Measurements from ENCODE around the gene MTPN. TPM values are rescaled to one million over a fixed set of nuclear protein-coding genes. Genes with fewer than 3 reads are reported as not detected.

The MTPN gene
- total RNA-seq, 2 donors from 2014 or later, result 104 to 193 TPM

- peak overlapping the region; percentile 94 for H3K27ac Mint-ChIP-seq
- peaks cover 3% of the 10 kb centered on the region for H3K36me3 Mint-ChIP-seq (ENCODE audit: low read depth)
- ATAC-seq, result no peak
Measured at GRCh38 chr7:135977742-135978066, 545 bp upstream of the MTPN start.

DNA sequence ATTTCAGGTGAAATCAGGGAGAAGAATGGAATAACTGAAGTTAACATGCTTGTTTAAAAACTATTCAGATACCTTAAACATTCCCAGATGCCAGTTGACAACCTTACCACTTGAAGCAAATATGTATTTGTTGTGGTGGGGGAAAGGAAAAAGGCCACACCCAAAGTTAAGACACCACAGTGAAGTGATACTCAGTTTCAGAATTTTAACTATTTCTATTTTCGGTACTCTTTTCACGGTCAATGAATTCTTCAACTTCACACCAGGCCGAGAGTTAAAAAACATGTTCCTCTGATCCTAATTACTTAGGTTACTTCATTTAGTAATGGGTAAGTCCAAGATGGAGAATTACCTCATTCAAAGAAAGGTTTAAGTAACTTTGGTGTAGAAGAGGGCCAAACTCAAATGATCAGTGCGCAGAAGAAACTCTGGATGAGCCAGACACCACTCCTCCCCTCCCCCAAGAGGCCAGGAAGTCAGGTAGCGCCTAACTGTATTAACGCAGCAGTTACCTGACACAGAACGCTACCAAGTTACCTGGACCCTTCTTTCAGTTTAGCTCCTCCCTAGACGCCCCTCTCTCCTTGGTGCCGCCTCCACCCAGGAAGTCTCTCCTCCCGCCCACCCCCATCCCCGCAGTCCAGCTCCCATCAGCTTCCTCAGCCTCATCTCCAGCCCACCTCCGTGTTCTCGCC is 700 bp downstream of the MTPN start:
- Mint-ChIP-seq H3K4me1 (peaks cover 51% of the 10 kb centered on the region), H3K36me3 (ENCODE audit: low read depth) (peaks cover 6% of the 10 kb centered on the region), H3K27me3 (no peaks in the 10 kb centered on the region), H3K4me3 (peak overlapping the region; percentile 89), H3K27ac (peak overlapping the region; percentile 94)
- DNase-seq, result peak; percentile 20 to 37 (median 20)
- peak; percentile 22 for ATAC-seq
- no peaks in the 10 kb centered on the region for H3K9me3 ChIP-seq (ENCODE audit: control insufficient read depth, low read length, poor library complexity, severe bottlenecking)

More at GRCh38 chr7:135977742-135978066, 545 bp upstream of the MTPN start:
- no peak for DNase-seq
- Mint-ChIP-seq H3K27me3 (no peaks in the 10 kb centered on the region), H3K4me3 (peak overlapping the region; percentile 89), H3K4me1 (peaks cover 57% of the 10 kb centered on the region)
- no peaks in the 10 kb centered on the region for H3K9me3 ChIP-seq (ENCODE audit: control insufficient read depth, low read length, poor library complexity, severe bottlenecking)

DNA sequence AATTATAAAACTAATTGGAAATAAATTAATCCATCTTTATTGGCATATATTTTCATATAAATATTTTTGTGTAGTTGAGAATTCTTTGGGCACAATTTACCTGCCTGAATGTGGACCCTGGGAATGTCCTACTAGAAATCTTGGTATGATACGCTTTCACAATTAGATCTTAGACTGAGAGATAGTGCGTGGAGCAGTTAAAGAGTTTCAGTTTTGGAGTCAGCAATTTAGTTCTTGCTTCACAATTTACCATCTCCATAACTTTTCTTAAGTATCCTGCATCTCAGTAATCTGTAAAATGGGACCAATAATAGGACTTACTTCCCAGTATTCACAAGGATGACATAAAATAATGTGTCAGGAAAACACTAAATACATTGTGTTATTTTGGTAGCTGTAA is 2.0 kb downstream of the MTPN start:
- no peak for ATAC-seq
- H3K4me3 Mint-ChIP-seq, result peak overlapping the region; percentile 89
- H3K9me3 ChIP-seq (ENCODE audit: control insufficient read depth, low read length, poor library complexity, severe bottlenecking), result no peaks in the 10 kb centered on the region
- peaks cover 6% of the 10 kb centered on the region for H3K36me3 Mint-ChIP-seq (ENCODE audit: low read depth)
- H3K4me1 Mint-ChIP-seq, result peaks cover 42% of the 10 kb centered on the region
- H3K27ac Mint-ChIP-seq, result peak overlapping the region; percentile 94
- H3K27me3 Mint-ChIP-seq, result no peaks in the 10 kb centered on the region
- no peak for DNase-seq

- H3K36me3 Mint-ChIP-seq (ENCODE audit: low read depth), result peaks cover 6% of the 10 kb centered on the region
Measured at GRCh38 chr7:135974667-135975066, 2.5 kb downstream of the MTPN start.

GRCh38 chr7:135971366-135971725 is 5.8 kb downstream of the MTPN start:
- DNase-seq, result no peak
- no peaks in the 10 kb centered on the region for H3K27me3 Mint-ChIP-seq
- no peak overlapping the region for H3K4me3 Mint-ChIP-seq
- H3K4me1 Mint-ChIP-seq, result peaks cover 45% of the 10 kb centered on the region
- H3K36me3 Mint-ChIP-seq (ENCODE audit: low read depth), result peaks cover 8% of the 10 kb centered on the region
- no peak for ATAC-seq
- H3K9me3 ChIP-seq (ENCODE audit: control insufficient read depth, low read length, poor library complexity, severe bottlenecking), result no peaks in the 10 kb centered on the region
- no peak overlapping the region for H3K27ac Mint-ChIP-seq

More at GRCh38 chr7:135974667-135975066, 2.5 kb downstream of the MTPN start:
- ATAC-seq, result no peak
- Mint-ChIP-seq H3K4me3 (peak overlapping the region; percentile 80), H3K27me3 (no peaks in the 10 kb centered on the region), H3K27ac (peak overlapping the region; percentile 94), H3K4me1 (peaks cover 40% of the 10 kb centered on the region)
- no peak for DNase-seq
- no peaks in the 10 kb centered on the region for H3K9me3 ChIP-seq (ENCODE audit: control insufficient read depth, low read length, poor library complexity, severe bottlenecking)

GRCh38 chr7:135970682-135971365 is 6.3 kb downstream of the MTPN start:
- Mint-ChIP-seq H3K27me3 (no peaks in the 10 kb centered on the region), H3K4me3 (peak overlapping the region; percentile 28), H3K27ac (peak overlapping the region; percentile 45), H3K36me3 (ENCODE audit: low read depth) (peaks cover 8% of the 10 kb centered on the region), H3K4me1 (peaks cover 49% of the 10 kb centered on the region)
- ATAC-seq, result peak; percentile 53
- no peak for DNase-seq
- no peaks in the 10 kb centered on the region for H3K9me3 ChIP-seq (ENCODE audit: control insufficient read depth, low read length, poor library complexity, severe bottlenecking)

DNA sequence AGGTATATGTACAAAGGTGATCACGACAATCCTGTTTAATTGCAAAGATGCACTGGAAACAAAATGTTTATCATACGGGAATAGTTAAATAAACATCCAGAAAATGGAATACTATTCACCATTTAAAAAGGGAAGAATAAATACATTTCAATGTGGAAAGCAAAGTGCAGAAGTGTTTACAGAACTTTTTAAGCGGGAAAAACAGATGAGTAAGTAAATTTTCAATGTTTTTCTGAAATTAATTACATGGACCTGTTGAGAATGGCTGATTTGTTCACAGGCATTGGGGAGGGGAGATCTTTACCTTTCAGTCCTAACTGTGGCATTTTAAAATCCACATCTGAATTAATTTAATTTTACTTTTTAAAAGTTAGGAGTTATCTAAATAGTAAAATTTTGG is 7.1 kb downstream of the MTPN start:
- Mint-ChIP-seq H3K27ac (peak overlapping the region; percentile 45), H3K4me1 (peaks cover 49% of the 10 kb centered on the region)

DNA sequence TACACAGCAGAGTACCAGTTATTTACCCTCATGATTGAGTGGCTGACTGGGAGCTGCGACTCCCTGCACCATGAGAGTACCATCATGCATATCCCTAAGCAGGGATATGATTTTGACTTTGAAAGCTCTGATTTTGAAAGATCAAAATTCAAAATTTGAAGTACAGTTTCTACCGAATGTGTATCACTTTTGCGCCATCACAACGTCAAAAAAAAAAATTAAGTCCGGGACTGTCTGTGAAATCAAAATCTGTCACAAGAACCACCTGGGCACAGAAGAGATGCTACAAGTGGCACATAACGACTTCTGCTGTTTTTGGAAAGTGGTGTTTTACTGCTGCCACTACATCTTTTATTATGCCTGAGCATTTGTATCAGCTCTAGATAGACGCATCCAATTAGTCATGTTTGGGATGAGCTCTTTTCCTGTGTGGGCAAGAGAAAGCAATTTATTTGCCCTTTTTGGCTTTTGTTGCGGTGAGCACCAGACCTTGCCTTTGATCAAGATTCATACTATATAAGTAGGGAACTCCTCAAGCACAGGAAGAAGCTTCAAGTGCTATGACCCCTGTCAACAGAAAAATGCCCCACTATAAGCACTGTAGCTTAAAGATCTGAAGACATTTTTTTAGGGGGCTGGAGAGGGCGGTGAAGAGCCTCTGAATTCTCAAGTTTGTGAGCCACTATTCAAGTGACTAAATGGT is 10.7 kb downstream of the MTPN start:
- DNase-seq (no peak), ATAC-seq (peak; percentile 39)
- Mint-ChIP-seq H3K27ac (no peak overlapping the region), H3K4me3 (peak overlapping the region; percentile 70), H3K4me1 (peaks cover 52% of the 10 kb centered on the region), H3K36me3 (ENCODE audit: low read depth) (peaks cover 2% of the 10 kb centered on the region), H3K27me3 (no peaks in the 10 kb centered on the region)
- H3K9me3 ChIP-seq (ENCODE audit: control insufficient read depth, low read length, poor library complexity, severe bottlenecking), result no peaks in the 10 kb centered on the region

More for the DNA sequence above, 7.1 kb downstream of the MTPN start:
- H3K36me3 Mint-ChIP-seq (ENCODE audit: low read depth), result peaks cover 8% of the 10 kb centered on the region
- no peak for ATAC-seq
- DNase-seq, result no peak
- no peaks in the 10 kb centered on the region for H3K27me3 Mint-ChIP-seq
- H3K4me3 Mint-ChIP-seq, result no peak overlapping the region
- no peaks in the 10 kb centered on the region for H3K9me3 ChIP-seq (ENCODE audit: control insufficient read depth, low read length, poor library complexity, severe bottlenecking)

- no peak overlapping the region for H3K27ac Mint-ChIP-seq
- no peaks in the 10 kb centered on the region for H3K9me3 ChIP-seq (ENCODE audit: control insufficient read depth, low read length, poor library complexity, severe bottlenecking)
- DNase-seq (no peak), ATAC-seq (no peak)
- no peak overlapping the region for H3K4me3 Mint-ChIP-seq
- peaks cover 2% of the 10 kb centered on the region for H3K36me3 Mint-ChIP-seq (ENCODE audit: low read depth)
- peaks cover 53% of the 10 kb centered on the region for H3K4me1 Mint-ChIP-seq
- H3K27me3 Mint-ChIP-seq, result no peaks in the 10 kb centered on the region
Measured at GRCh38 chr7:135965602-135966001, 11.6 kb downstream of the MTPN start.

- DNase-seq (no peak), ATAC-seq (no peak)
- Mint-ChIP-seq H3K27ac (peak overlapping the region; percentile 9), H3K4me1 (peaks cover 56% of the 10 kb centered on the region), H3K36me3 (ENCODE audit: low read depth) (peaks cover 2% of the 10 kb centered on the region), H3K4me3 (no peak overlapping the region), H3K27me3 (no peaks in the 10 kb centered on the region)
- no peaks in the 10 kb centered on the region for H3K9me3 ChIP-seq (ENCODE audit: control insufficient read depth, low read length, poor library complexity, severe bottlenecking)
Measured at GRCh38 chr7:135964791-135965190, 12.4 kb downstream of the MTPN start.

DNA sequence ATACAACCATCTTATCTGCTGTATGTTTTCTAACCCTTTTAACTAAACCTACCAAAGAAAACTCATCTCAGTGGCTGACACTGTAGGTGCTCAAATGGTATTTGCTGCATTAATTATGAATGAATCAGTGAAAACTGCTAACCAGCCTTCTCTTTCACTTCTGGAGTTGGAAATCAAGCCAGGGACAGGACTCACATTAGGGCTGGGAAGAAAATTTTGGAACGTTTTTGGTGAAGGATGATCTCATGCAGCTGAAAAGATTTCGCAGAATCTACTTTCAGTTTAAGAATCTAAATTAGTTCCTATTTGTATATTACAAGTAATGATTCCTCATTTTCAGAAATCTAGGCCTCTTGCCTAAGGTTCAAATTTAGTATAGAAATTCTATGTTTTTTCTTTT is 12.9 kb downstream of the MTPN start:
- Mint-ChIP-seq H3K4me3 (no peak overlapping the region), H3K27me3 (no peaks in the 10 kb centered on the region), H3K36me3 (ENCODE audit: low read depth) (peaks cover 2% of the 10 kb centered on the region), H3K27ac (no peak overlapping the region), H3K4me1 (peaks cover 51% of the 10 kb centered on the region)
- H3K9me3 ChIP-seq (ENCODE audit: control insufficient read depth, low read length, poor library complexity, severe bottlenecking), result no peaks in the 10 kb centered on the region
- DNase-seq, result no peak
- no peak for ATAC-seq

- no peak for DNase-seq
- H3K36me3 Mint-ChIP-seq (ENCODE audit: low read depth), result peaks cover 2% of the 10 kb centered on the region
- no peak overlapping the region for H3K4me3 Mint-ChIP-seq
- no peaks in the 10 kb centered on the region for H3K9me3 ChIP-seq (ENCODE audit: control insufficient read depth, low read length, poor library complexity, severe bottlenecking)
- H3K27ac Mint-ChIP-seq, result peak overlapping the region; percentile 53
- H3K27me3 Mint-ChIP-seq, result no peaks in the 10 kb centered on the region
- peaks cover 49% of the 10 kb centered on the region for H3K4me1 Mint-ChIP-seq
- ATAC-seq, result no peak
Measured at GRCh38 chr7:135962802-135963201, 14.4 kb downstream of the MTPN start.

DNA sequence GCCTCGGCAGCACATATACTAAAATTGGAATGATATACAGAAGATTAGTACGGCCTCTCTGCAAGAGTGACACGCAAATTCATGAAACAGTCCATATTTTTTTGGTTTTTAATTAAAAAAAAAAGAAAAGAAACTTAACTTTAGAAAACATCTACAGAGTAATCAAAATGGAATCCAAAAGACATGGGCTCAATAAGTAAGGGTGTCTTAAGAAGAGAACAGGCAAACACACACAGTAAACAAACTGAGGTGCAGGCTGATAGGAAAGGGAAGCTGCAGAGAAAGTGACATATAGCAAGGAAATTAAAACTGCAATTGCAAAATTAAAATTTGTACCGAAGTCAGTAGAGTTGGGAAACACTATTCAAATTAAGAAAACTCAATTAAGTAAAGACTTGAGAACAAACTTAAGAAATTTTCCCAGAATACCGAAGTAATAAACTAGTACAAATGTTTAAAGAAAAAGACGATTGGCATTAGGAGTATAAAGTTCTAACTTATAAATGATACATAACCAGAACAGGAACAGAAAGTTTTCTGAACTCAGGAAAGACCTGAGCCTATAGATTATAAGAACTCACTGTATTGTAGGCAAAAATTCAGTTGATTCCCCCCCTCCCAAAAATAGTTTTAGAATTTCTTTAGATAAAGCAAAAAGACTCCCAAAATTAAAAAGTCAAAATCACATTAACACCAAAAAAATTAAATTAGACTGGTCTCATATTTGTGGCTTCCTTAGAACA is 16.3 kb downstream of the MTPN start:
- Mint-ChIP-seq H3K36me3 (ENCODE audit: low read depth) (peaks cover 5% of the 10 kb centered on the region), H3K27me3 (no peaks in the 10 kb centered on the region), H3K27ac (peak overlapping the region; percentile 69), H3K4me3 (no peak overlapping the region), H3K4me1 (peaks cover 49% of the 10 kb centered on the region)
- ATAC-seq (no peak), DNase-seq (no peak)
- no peaks in the 10 kb centered on the region for H3K9me3 ChIP-seq (ENCODE audit: control insufficient read depth, low read length, poor library complexity, severe bottlenecking)
